Chondrocyte (in vitro differentiated cells): ENCODE data around the gene CDK17. TPM values are rescaled to one million over a fixed set of nuclear protein-coding genes. Genes with fewer than 3 reads are reported as not detected.
A peak's percentile ranks its signal among the peaks of the same experiment; 100 is the strongest.

ENCODE experiments used
- DNase-seq: peaks from one replicate; pipeline ENCODE4 v3.0.0; 2021; ENCODE audit warnings: mixed read lengths, low spot score
- H3K27ac Mint-ChIP-seq: one replicate; pipeline ENCODE4 v1.8.0; 2021; ENCODE audit warnings: mild to moderate bottlenecking, moderate library complexity, mixed read lengths; ENCODE audit not compliant: unreplicated experiment
- H3K27me3 Mint-ChIP-seq: 2 replicates; pipeline ENCODE4 v1.8.0; 2021; ENCODE audit warnings: low read depth, mixed read lengths
- H3K36me3 Mint-ChIP-seq: 2 replicates; pipeline ENCODE4 v1.8.0; 2021; ENCODE audit warnings: low read depth, mixed read lengths
- H3K4me1 Mint-ChIP-seq: 2 replicates; pipeline ENCODE4 v1.8.0; 2021; ENCODE audit warnings: low read depth, mild to moderate bottlenecking, mixed read lengths
- H3K4me3 Mint-ChIP-seq: one replicate; pipeline ENCODE4 v1.8.0; 2021; ENCODE audit warnings: mild to moderate bottlenecking, moderate library complexity, mixed read lengths; ENCODE audit not compliant: unreplicated experiment
- H3K9me3 Mint-ChIP-seq: 2 replicates; pipeline ENCODE4 v1.8.0; 2021; ENCODE audit warnings: low read depth, mixed read lengths
- total RNA-seq: library from RNA; stranded (reverse); gene quantifications from 3 replicates; pipeline ENCODE4 v1.2.1, GENCODE V29; 2021
- TF ChIP-seq, protein P1 (sequence below): fragments of 200-600 bp; sonication (generic); IDR thresholded peaks from 2 replicates; pipeline ENCODE4 v1.5.0; 2021; ENCODE audit warnings: antibody characterized with exemption, mild to moderate bottlenecking, moderate library complexity

The CDK17 gene
- total RNA-seq, 1 donor from 2014 or later: 28.5 TPM

DNA sequence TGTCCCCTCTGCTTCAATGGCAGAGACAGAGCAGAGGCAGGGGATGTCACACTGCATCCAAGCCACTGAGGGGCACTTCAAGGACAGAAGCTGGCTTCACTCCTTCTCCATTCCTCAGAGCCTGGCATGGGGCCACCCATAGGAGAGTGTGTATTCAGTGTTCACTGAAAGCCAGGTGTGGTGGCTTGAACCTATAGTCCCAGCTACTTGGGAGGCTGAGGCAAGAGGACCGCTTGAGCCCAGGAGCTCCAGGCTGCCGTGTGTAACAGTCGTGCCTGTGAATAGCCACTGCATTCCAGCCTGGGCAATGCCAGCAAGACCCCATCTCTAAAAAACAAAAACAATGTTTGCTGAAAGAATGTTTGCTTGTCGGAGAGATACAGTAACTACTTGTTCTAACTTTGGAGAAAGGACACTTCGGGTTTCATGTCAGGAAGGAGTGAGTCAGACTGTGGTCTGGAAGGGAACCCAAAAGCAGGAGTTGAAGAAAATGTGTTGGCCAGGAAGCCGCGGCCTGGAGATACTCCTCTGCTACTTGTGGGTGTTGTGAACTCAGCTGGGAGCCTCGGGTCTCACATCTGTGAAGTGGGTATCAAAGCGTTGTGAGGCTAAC is 162.7 kb downstream of the CDK17 start:
- no peaks in the 10 kb centered on the region for H3K9me3 Mint-ChIP-seq
- no peak overlapping the region for H3K4me3 Mint-ChIP-seq
- peaks cover 79% of the 10 kb centered on the region for H3K4me1 Mint-ChIP-seq
- peak overlapping the region; percentile 90 for H3K27ac Mint-ChIP-seq
- DNase-seq: no peak
- TF ChIP-seq, protein P1, sequence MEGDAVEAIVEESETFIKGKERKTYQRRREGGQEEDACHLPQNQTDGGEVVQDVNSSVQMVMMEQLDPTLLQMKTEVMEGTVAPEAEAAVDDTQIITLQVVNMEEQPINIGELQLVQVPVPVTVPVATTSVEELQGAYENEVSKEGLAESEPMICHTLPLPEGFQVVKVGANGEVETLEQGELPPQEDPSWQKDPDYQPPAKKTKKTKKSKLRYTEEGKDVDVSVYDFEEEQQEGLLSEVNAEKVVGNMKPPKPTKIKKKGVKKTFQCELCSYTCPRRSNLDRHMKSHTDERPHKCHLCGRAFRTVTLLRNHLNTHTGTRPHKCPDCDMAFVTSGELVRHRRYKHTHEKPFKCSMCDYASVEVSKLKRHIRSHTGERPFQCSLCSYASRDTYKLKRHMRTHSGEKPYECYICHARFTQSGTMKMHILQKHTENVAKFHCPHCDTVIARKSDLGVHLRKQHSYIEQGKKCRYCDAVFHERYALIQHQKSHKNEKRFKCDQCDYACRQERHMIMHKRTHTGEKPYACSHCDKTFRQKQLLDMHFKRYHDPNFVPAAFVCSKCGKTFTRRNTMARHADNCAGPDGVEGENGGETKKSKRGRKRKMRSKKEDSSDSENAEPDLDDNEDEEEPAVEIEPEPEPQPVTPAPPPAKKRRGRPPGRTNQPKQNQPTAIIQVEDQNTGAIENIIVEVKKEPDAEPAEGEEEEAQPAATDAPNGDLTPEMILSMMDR: peak; percentile 22
- no peaks in the 10 kb centered on the region for H3K27me3 Mint-ChIP-seq
- H3K36me3 Mint-ChIP-seq: peaks cover 2% of the 10 kb centered on the region

DNA sequence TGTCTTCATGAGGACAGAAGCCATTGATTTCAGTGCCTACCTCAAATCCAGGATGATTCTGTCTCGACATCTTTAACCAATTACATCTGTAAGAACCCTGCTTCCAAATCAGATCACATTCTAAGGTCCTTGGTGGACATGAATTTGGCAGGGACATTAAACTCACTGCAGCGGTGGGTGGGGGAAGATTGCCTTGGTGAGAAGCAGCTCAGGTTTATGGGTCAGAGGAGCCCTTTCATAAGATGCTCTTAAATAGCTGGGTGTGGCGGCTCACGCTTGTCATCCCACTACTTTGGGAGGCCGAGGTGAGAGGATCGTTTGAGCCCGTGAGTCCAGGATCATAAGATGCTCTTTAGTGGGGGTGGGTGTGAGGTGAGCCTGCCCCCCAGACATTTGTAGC is 163.2 kb downstream of the CDK17 start:
- H3K27me3 Mint-ChIP-seq: no peaks in the 10 kb centered on the region
- peaks cover 2% of the 10 kb centered on the region for H3K36me3 Mint-ChIP-seq
- H3K4me1 Mint-ChIP-seq: peaks cover 74% of the 10 kb centered on the region
- no peaks in the 10 kb centered on the region for H3K9me3 Mint-ChIP-seq
- no peak for DNase-seq
- H3K27ac Mint-ChIP-seq: peak overlapping the region; percentile 90
- no peak overlapping the region for H3K4me3 Mint-ChIP-seq
- TF ChIP-seq, protein P1: no peak

DNA sequence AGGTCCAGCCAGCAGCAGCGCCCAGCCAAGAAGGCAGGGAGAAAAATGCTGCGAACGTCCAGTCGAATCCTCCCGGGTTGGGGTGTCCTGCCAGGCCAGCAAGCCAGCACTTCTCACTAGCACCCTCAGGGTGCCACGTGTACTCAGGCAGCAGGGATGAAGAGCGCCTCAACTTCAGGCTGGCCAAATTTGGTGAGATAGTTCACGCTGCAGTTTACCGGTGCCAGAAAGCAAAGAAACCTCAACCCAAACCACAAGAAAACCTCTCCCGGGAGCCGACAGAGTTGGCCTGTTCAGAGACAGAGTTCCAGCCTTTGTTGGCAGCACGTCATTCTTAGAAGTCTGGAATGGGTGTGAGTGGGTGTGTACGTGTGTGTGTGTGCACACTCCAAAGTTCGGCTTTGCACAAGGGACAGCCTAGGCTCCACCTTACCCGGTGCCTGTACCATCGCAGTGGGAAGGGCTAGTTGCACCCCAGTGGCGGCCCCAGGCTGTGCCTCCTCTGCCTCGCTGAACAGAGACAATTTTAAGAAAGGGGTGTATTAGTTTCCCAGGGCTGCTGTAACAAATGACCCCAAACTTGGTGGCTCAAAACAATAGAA is 163.9 kb downstream of the CDK17 start:
- Mint-ChIP-seq H3K4me3 (no peak overlapping the region), H3K27me3 (no peaks in the 10 kb centered on the region), H3K9me3 (no peaks in the 10 kb centered on the region), H3K36me3 (peaks cover 6% of the 10 kb centered on the region), H3K4me1 (peaks cover 70% of the 10 kb centered on the region), H3K27ac (peak overlapping the region; percentile 90)
- no peak for DNase-seq
- TF ChIP-seq, protein P1: no peak

DNA sequence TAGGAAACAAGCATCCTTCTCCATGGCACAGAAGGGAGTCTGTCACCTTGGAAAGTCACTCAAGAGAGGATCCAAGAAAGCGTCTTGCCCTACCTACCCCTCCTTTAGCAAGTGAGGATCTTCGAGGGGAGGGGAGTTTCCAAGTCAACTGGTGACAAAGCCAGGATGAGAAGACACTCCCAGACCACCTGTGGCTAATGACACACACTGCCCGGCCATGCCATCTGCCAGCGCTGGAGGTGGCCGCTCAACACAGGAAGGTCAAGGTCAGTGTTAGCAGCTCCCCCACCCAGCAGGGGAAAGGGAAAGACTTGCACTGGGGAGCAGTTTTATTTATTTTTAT is 164.8 kb downstream of the CDK17 start:
- DNase-seq: no peak
- Mint-ChIP-seq H3K27me3 (no peaks in the 10 kb centered on the region), H3K36me3 (peaks cover 6% of the 10 kb centered on the region), H3K4me3 (no peak overlapping the region), H3K9me3 (no peaks in the 10 kb centered on the region), H3K27ac (peak overlapping the region; percentile 57), H3K4me1 (peaks cover 64% of the 10 kb centered on the region)
- TF ChIP-seq, protein P1: no peak

DNA sequence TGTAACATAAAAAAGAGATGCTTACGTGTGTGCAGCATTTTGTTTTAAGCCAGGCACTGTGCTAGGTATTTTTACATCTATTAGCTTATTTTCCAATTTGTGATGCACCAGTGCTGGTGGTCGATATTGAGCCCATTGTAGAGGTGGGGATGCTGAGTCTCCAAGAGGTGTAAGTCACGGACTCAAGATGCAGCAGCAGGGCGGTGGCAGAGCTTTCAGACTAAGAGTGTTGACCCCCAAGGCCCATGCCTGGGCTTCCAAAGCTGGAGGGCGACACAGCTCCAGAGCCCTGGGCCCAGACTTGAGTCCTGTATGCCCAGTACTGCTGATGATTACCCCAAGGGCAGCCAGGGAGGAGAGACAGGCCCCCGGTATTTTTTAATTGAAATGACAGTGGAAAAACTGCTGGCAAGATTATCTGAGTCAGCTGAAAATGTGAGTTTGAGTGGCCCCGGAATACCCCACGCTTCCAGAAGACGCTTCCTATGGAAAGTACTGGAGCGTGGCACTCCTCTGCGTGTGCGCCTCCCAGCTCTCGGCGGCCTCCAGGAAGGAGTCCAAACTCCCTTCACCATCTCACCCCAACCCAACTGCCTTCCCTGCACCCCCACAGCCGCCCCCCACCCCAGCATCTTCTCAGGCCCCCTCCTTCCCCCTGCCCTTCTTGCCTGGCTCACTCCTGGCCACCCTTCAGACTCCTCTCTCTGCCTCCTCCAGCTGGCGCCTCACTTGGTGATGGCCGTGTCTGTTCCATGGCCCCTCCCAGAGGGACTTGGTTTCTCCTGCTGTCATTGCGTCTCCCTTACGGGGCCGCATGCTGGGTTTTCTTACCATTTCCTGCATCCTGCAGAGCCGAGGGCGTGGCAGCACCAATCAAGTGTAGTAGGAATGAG is 165.4 kb downstream of the CDK17 start:
- H3K4me3 Mint-ChIP-seq: no peak overlapping the region
- no peaks in the 10 kb centered on the region for H3K27me3 Mint-ChIP-seq
- peak overlapping the region; percentile 57 for H3K27ac Mint-ChIP-seq
- H3K36me3 Mint-ChIP-seq: peaks cover 6% of the 10 kb centered on the region
- TF ChIP-seq, protein P1: no peak
- peaks cover 57% of the 10 kb centered on the region for H3K4me1 Mint-ChIP-seq
- H3K9me3 Mint-ChIP-seq: no peaks in the 10 kb centered on the region
- no peak for DNase-seq
